Activated CD4-positive, CD25-positive, alpha-beta regulatory T cell (primary cell): ENCODE data around the gene POMC.
A peak's percentile ranks its signal among the peaks of the same experiment; 100 is the strongest.
"Not testable (repeated sequence)": the region's sequence is repeated elsewhere in the genome, so short reads cannot be mapped to it uniquely, and the experiment has no call there.

Source experiments
- DNase-seq, 4 experiments: peaks; one replicate each; lab custom pipeline; 2025; lab: John Stamatoyannopoulos, UW

POMC gene

DNA sequence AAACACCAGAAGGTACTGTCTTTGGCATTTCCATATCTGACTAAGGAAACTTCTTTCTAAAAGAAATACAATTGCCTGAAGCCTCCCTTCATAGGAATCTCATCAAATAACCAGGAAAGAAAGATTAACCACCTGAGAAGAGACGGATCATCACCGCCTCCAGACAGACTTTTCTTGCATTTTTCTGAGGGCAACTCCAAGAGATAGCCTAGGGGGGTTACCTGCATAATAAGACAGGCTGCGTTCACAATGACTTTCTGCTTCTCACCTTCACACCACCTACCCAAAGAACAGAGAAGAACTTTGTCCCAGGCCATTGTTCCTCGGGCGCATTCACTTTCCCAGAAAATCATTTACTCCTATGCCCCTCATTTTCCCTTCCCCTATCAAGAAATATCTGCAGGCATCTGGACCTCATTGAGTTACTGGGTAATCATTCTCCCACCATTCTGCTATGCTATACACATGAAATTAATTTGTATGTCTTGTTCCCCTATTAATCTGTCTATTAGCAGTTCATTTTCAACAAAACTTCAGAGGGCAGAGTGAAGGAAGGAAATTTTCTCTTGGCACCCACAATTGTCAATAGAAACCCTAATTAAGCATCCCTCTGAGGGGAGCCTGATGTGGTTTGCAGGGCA lies 8.3 kb upstream of the POMC start:
- DNase-seq, result no peak

DNA sequence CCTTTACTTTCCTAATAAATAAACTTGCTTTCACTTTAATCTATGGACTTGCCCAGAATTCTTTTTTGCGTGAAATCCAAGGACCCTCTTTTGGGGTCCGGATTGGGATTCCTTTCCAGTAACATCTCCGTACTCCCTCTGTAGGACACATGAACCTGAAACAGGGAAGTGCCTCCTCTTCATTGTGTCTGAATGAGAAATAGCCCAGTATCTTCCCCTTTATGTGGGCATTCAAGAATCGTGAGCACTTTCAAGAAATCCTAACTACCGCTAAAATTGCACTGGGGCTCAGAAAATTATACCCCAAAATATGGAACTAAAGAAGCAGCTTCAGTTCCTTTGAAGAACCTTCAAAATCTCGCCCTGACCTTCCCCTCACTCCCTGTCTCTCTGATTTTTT lies 7.8 kb upstream of the POMC start:
- no peak for DNase-seq

- DNase-seq, result no peak
These were observed 5.9 kb upstream of the POMC start for GRCh38 chr2:25174192-25174861.

- no peak for DNase-seq
These were observed 5.3 kb upstream of the POMC start for GRCh38 chr2:25173719-25174118.

DNA sequence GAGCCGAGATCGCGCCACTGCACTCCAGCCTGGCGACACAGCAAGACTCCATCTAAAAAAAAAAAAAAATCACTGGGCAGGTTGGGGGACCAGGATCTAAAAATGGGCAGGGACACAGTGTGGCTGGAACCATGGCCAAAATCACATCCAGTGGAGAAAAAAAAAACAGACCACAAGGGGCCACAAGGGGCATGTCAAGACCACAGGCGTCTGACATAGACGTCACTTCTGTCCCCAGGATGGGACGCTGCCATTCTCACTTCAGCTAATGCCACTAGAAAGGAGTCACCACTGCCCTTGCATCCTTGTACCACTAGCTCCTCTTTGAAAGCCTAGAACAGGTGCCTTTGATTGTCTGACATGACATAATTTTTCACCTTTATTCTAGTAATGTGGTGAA lies 2.5 kb upstream of the POMC start:
- DNase-seq, result no peak

- no peak for DNase-seq
These were observed 692 bp upstream of the POMC start for GRCh38 chr2:25169073-25169470.

- peak in 2 of 4 experiments; percentile 12 to 24 for DNase-seq
These were observed 2.1 kb downstream of the POMC start for GRCh38 chr2:25165992-25166875.

DNA sequence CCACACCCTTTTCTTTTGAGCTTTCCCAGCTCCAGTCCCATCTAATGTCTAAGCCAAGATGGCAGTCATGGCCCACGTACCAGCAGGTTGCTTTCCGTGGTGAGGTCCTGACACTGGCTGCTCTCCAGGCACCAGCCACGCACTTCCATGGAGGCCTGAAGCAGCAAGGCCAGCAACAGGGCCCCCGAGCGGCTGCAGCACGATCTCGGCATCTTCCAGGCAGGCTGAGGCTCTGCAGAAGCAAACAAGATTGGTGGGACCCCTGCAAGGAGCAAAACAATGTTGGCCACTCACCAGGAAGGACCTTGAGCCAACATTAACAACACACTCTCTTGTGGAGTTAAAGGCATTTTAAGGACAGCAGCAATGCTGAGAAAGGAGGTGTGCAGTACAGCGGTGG lies 3.8 kb downstream of the POMC start:
- DNase-seq, result no peak

DNA sequence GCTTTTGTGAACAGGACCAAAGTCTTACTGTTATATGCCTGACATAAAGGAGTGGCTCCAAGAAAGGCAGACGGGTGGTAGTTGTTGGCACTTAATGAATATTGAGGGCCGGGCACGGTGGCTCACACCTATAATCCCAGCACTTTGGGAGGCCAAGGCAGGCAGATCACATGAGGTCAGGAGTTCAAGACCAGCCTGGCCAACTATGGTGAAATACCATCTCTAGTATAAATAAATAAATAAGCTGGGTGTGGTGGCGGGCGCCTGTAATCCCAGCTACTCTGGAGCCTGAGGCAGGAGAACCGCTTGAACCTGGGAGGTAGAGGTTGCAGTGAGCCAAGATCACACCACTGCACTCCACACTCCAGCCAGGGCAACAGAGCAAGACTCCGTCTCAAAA lies 6.3 kb downstream of the POMC start:
- not testable (repeated sequence) for DNase-seq

GRCh38 chr2:25161055-25161781 lies 7.2 kb downstream of the POMC start:
- DNase-seq, result peak; percentile 26 to 59 (median 54)

DNA sequence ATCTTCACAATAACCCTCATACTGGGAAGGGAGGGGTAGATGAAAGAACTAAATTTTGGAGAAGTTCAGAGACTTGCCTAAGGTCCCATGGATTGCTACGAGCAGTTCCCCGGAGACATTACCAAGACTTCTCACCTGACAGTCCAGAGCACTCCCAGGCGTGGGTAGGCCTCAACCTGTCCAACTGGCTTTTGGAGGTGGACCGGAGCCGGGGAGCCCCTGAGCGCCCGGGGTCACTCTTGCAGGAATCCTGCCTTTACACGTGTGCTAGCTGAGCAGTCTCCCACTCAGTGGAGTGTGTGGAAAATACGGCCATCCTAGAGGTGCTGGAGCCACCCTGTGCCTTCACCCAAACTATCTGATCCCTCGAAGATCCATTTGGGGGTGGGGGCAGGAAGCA lies 8.0 kb downstream of the POMC start:
- DNase-seq, result no peak

- DNase-seq, result no peak
These were observed 8.4 kb downstream of the POMC start for GRCh38 chr2:25159949-25160348.

- DNase-seq, result no peak
These were observed 10.1 kb downstream of the POMC start for GRCh38 chr2:25158096-25158852.

DNA sequence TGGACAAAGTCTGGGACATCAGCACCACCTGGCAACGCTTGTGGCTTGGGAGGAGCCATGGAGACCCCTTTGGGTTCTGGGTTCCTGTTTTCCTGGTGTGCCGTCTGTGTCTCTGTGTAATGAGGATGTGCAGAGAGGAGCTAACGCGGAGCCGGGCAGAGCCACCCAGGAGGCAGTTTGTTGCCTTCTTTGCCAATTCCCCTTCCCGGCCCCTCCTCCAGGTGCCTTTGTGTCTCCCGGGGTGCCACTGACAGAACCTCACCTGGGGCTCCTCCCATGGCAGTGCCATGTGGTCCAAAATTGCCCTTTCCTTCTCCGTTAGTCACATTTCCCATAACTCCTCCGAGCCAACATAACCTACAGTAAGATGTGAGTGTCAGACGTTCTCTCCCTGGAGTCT lies 13.0 kb downstream of the POMC start:
- no peak for DNase-seq

DNA sequence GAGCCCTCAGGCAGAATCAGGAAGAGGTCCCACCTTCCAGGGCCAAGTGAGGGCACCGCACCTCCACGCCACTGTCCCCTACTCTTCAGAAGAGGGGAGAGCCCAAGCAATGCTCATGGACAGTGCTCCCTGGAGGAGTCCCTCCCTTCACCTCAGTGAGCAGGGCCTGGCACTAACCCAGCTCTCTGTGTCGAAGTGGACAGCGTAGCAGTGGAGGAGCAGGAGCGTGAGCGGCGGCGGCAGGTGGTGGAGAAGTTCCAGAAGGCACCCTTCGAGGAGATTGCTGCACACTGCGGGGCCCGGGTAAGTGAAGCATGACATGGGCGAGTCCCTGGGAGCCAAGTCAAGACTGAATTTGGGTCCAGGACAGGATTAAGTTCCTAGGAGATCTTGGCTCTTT lies 16.7 kb downstream of the POMC start:
- DNase-seq, result no peak

DNA sequence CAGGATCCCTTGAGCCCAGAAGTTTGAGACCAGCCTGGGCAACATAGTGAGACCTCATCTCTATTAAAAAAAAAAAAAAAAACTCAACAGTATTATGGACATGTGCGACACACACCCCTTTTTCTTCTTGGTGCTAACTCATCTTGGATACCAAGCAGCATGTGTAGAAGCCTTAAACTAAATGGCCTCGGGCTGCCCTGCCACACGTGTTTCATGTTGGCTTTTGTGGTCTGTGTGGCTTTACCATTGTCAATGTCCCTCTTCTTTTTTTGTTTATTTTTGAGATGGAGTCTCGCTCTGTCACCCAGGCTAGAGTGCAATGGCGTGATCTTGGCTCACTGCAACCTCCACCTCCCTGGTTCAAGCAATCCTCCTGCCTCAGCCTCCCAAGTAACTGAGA lies 17.4 kb downstream of the POMC start:
- DNase-seq, result not testable (repeated sequence)

GRCh38 chr2:25149646-25150045 lies 18.7 kb downstream of the POMC start:
- DNase-seq, result no peak

DNA sequence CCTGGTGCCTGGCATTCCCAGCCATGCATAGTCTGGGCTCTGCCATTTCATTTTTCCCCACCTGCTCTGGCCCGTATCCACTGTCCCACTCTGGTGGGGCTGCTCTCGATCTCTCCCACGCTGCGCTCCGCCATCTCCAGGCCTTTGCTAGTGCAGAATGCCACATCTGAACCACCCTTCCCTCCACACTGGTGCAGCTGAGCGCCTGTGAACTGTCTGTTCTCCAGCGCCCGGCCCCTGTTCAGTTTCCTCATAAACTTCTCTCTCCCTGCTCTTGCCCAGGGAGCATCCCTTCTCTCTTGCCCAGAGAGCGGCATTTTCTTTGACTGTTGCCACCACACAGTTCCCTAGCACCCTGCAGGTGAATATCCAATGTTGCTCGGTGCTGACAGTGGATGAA lies 21.5 kb downstream of the POMC start:
- DNase-seq, result no peak

- DNase-seq, result no peak
These were observed 22.6 kb downstream of the POMC start for GRCh38 chr2:25145803-25146202.

- DNase-seq, result no peak
These were observed 27.3 kb downstream of the POMC start for GRCh38 chr2:25141120-25141519.

DNA sequence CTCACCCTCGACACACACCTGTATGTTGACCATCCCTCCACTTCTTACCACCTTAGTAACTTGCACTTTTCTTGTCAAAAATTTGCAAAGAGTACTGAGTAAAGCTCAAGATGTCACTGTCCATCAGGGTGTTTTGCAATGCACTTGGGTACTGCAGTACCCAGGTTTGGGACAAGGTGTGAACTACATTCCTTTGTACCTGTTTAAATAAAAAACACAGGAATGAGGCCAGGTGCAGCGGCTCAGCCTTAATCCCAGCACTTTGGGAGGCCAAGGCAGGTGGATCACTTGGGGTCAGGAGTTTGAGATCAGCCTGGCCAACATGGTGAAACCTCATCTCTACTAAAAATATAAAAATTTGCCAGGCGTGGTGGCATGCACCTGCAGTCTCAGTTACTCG lies 27.8 kb downstream of the POMC start:
- DNase-seq, result not testable (repeated sequence)

- no peak for DNase-seq
These were observed 35.7 kb downstream of the POMC start for GRCh38 chr2:25132693-25133092.
